ENCODE measurements around the gene ZSCAN10.

GRCh38 chr16:3098459-3099394 lies at the start of gene ZSCAN10:
- TF ChIP-seq SPI1 (IDR thresholded peaks at IDR 0.05; ENCODE audit: borderline replicate concordance, low read depth, low read length) = no peak
- TF ChIP-seq AFF4 (CRISPR knock-in tag; IDR thresholded peaks at IDR 0.05) = no peak
- no peak for TF ChIP-seq CTCF (IDR thresholded peaks at IDR 0.05 in 2 of 3, conservative IDR thresholded peaks at IDR 0.05 in 1 of 3; ENCODE audit: insufficient read depth in 2 of 3, low read depth in 1 of 3, low read length in 3 of 3)
- no peak for TF ChIP-seq ZNF324 (CRISPR knock-in tag; IDR thresholded peaks at IDR 0.05)
